ENCODE measurements around the gene PCDHB12.

DNA sequence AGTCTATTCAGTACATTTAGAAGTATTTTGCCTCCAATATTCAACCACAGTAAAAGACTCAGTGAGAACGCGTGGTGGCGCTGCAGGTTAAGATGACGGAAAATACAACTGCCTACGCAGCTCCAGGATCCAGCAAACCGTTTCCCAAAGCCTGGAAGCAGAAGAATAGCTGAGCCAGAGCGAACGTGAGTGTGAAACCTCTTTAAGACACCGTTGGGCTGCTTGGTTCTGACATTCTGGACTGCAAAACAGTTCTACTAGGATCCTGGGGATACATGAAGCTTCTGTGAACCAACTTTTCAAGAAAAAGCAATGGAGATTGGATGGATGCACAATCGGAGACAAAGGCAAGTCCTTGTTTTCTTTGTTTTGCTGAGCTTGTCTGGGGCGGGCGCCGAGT is 26.3 kb upstream of the PCDHB12 start, which contains the start of gene PCDHB16:
- TF ChIP-seq, protein P1, sequence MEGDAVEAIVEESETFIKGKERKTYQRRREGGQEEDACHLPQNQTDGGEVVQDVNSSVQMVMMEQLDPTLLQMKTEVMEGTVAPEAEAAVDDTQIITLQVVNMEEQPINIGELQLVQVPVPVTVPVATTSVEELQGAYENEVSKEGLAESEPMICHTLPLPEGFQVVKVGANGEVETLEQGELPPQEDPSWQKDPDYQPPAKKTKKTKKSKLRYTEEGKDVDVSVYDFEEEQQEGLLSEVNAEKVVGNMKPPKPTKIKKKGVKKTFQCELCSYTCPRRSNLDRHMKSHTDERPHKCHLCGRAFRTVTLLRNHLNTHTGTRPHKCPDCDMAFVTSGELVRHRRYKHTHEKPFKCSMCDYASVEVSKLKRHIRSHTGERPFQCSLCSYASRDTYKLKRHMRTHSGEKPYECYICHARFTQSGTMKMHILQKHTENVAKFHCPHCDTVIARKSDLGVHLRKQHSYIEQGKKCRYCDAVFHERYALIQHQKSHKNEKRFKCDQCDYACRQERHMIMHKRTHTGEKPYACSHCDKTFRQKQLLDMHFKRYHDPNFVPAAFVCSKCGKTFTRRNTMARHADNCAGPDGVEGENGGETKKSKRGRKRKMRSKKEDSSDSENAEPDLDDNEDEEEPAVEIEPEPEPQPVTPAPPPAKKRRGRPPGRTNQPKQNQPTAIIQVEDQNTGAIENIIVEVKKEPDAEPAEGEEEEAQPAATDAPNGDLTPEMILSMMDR (IDR thresholded peaks at IDR 0.05; ENCODE audit: low read length) = peak; percentile 52
- TF ChIP-seq EZH2 (IDR thresholded peaks at IDR 0.05; ENCODE audit: borderline replicate concordance, low read length) = no peak

Data from OCI-LY1 (cell line).